GM21381 (cell line): ENCODE data around the gene IL9R.
"Not testable (repeated sequence)": the region's sequence is repeated elsewhere in the genome, so short reads cannot be mapped to it uniquely, and the experiment has no call there.

Experiments used
- ATAC-seq: cut with Tn5 transposase; IDR thresholded peaks from one replicate; pipeline ENCODE4 v1.9.1; 2021; ENCODE audit warnings: mild to moderate bottlenecking, moderate library complexity; ENCODE audit not compliant: unreplicated experiment

Gene IL9R

GRCh38 chrX:155995321-155995875 lies 2.1 kb upstream of the IL9R start:
- no peak for ATAC-seq

- no peak for ATAC-seq
Observed at GRCh38 chrX:155998116-155998515, 620 bp downstream of the IL9R start.

- no peak for ATAC-seq
Observed at GRCh38 chrX:155998761-155999510, 1.4 kb downstream of the IL9R start.

- ATAC-seq = not testable (repeated sequence)
Observed at GRCh38 chrX:155999751-156000150, 2.3 kb downstream of the IL9R start.

GRCh38 chrX:156000361-156000926 lies 2.9 kb downstream of the IL9R start:
- ATAC-seq = no peak

- ATAC-seq = no peak
Observed at GRCh38 chrX:156001001-156001666, 3.6 kb downstream of the IL9R start.

GRCh38 chrX:156001667-156002021 lies 4.1 kb downstream of the IL9R start:
- ATAC-seq = no peak

- ATAC-seq = no peak
Observed at GRCh38 chrX:156002507-156002906, 5.0 kb downstream of the IL9R start.

- no peak for ATAC-seq
Observed at GRCh38 chrX:156003486-156004185, 6.1 kb downstream of the IL9R start.

- ATAC-seq = no peak
Observed at GRCh38 chrX:156004256-156004655, 6.8 kb downstream of the IL9R start.

- ATAC-seq = no peak
Observed at GRCh38 chrX:156004740-156005139, 7.2 kb downstream of the IL9R start.

GRCh38 chrX:156005144-156005543 lies 7.6 kb downstream of the IL9R start:
- ATAC-seq = no peak

- ATAC-seq = not testable (repeated sequence)
Observed at GRCh38 chrX:156006468-156006867, 9.0 kb downstream of the IL9R start.

- ATAC-seq = not testable (repeated sequence)
Observed at GRCh38 chrX:156008379-156008778, 10.9 kb downstream of the IL9R start.

GRCh38 chrX:156008915-156009314 lies 11.4 kb downstream of the IL9R start:
- ATAC-seq = no peak

GRCh38 chrX:156009691-156010090 lies 12.2 kb downstream of the IL9R start:
- ATAC-seq = not testable (repeated sequence)

- not testable (repeated sequence) for ATAC-seq
Observed at GRCh38 chrX:156013286-156013953, 15.9 kb downstream of the IL9R start.

- ATAC-seq = not testable (repeated sequence)
Observed at GRCh38 chrX:156019846-156020245, 22.4 kb downstream of the IL9R start.

GRCh38 chrX:156023002-156023401 lies 25.5 kb downstream of the IL9R start:
- not testable (repeated sequence) for ATAC-seq

- ATAC-seq = not testable (repeated sequence)
Observed at GRCh38 chrX:156024949-156025492, 27.5 kb downstream of the IL9R start.
